GM19035 (cell line): ENCODE data around the gene DTX3.
A peak's percentile ranks its signal among the peaks of the same experiment; 100 is the strongest.
"Not testable (repeated sequence)": the region's sequence is repeated elsewhere in the genome, so short reads cannot be mapped to it uniquely, and the experiment has no call there.

ENCODE experiments used
- ATAC-seq: cut with Tn5 transposase; IDR thresholded peaks from one replicate; pipeline ENCODE4 v1.9.1; 2021; ENCODE audit not compliant: unreplicated experiment

DTX3 gene

GRCh38 chr12:57604454-57604991 lies at the start of gene DTX3:
TSS of gene DTX3 (plus strand) at chr12:57604824. CDS start at chr12:57606518, 1,694 bp downstream.
- peak; percentile 64 for ATAC-seq

GRCh38 chr12:57554897-57555296 lies 49.7 kb upstream of the DTX3 start:
- ATAC-seq: no peak

DNA sequence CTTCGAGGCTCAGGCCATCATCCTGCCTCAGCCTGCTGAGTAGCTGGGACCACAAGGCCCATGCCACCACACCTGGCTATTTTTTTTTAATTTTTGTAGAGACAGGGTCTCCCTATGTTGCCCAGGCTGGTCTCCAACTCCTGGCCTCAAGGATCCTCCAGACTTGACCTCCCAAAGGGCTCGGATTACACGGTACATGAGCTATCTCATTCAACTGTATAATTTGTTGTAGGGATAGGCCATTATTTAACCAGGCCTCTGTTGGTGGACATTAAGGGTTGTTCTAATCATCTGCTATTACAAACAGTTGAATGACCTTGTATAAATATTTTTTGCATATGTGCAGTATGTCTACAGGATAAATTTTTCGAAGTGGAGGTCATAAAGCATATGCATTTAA lies 45.8 kb upstream of the DTX3 start:
- ATAC-seq: no peak

DNA sequence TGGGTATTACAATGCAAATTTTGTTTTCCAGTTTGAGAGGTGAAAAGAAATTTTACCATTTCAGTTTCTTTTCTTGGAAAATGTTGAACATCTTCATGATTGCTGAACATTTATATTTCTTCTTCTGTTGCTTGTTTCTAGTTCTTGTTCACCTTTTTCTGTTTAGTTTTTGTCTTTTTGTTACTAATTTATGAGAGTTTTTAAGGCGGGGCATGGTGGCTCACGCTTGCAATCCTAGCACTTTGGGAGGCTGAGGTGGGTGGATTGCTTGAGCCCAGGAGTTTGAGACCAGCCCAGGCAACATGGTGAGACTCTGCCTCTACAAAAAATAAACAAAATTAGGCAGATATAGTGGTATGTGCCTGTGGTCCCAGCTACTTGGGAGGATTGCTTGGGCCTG lies 44.1 kb upstream of the DTX3 start:
- no peak for ATAC-seq

GRCh38 chr12:57561117-57561516 lies 43.5 kb upstream of the DTX3 start:
- not testable (repeated sequence) for ATAC-seq

DNA sequence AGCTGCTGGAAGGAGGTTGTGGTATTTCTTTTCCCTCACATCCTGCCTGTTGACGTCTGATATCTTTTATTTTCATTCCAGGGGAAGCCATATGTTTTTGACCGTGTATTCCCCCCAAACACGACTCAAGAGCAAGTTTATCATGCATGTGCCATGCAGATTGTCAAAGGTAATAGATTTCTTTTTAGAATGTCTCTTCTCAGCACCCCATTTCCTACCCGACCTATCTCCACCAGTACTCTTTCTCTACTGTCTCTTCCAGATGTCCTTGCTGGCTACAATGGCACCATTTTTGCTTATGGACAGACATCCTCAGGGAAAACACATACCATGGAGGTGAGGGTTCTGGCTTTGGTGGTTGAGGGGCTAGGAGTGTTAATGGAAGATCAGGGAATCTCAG lies 41.3 kb upstream of the DTX3 start:
- no peak for ATAC-seq

DNA sequence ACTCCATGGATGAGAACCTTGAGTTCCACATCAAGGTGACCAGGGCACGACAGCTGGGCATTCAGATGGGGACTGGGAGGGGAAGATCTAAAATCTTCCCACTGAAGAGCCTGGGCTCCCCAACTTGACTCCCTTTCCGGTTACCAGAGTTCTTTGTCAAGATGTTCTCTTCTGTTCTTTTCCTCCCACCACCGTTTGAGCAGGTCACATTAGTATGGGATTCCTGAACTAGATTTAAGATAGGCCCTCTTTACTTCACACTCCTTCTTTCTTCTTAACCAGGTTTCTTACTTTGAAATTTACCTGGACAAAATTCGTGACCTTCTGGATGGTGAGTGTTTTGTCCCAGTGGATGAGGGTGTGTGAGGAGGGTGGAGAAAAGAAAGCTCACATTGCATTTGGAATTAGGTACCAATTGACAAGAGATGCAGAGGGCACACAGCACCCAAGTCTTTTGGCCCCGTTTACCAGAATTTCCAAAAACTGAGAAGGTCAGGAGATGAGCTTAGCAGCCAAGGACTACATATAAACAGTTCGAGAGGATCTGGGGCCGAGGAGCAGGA lies 40.4 kb upstream of the DTX3 start:
- no peak for ATAC-seq

- no peak for ATAC-seq
These were observed 35.8 kb upstream of the DTX3 start for GRCh38 chr12:57568838-57569237.

- no peak for ATAC-seq
These were observed 34.8 kb upstream of the DTX3 start for GRCh38 chr12:57569858-57570257.

- ATAC-seq: not testable (repeated sequence)
These were observed 34.2 kb upstream of the DTX3 start for GRCh38 chr12:57570438-57570837.

- no peak for ATAC-seq
These were observed 32.5 kb upstream of the DTX3 start for GRCh38 chr12:57571926-57572762.

DNA sequence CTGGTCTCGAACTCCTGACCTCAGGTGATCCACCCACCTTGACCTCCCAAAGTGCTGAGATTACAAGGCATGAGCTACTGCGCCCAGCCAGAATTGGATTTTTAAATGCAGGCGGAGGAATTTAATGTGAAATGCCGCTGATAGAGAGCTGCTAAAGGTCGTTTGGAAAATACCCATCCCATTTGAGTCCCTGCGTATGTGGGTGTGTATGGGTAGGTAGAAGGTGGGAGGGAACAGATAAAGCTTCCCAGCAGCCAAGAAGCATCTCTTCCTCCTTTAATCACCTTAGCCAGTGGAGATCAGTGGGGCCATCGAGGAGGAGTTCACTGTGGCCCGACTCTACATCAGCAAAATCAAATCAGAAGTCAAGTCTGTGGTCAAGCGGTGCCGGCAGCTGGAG lies 29.8 kb upstream of the DTX3 start:
- no peak for ATAC-seq

DNA sequence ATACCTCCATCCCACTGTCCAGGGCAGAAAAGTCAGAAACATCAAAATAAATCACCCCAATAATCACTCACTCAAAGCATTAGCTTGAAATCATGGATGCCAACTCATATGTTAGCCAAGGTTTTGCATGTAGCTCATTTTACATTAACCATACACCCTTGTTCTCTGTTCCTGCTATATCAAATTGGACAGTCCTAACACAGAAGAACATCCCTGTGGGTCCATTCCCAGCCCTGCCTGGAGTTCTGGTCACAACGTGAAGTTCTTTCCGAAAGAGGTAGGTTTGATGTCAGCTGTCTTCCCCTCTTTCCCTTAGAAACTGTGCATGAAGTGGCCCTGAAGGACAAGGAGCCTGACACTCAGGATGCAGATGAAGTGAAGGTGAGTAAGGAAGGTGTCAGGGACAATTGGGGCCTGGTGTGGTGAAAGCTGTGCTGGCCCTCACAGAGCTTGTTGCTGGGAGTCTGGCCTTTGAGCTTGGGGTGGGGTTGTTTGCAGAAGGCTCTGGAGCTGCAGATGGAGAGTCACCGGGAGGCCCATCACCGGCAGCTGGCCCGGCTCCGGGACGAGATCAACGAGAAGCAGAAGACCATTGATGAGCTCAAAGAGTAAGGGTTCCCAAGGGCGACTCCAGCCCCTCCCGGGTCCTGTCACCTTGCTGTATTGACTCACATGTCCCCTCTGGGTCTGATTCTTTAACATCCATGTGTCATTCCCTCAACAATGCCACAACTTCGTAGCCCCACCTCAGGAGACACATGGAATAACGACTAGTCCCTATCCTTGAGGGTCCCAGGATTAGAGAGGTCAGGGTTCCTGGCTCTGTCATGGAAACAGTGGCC lies 28.6 kb upstream of the DTX3 start:
- no peak for ATAC-seq

DNA sequence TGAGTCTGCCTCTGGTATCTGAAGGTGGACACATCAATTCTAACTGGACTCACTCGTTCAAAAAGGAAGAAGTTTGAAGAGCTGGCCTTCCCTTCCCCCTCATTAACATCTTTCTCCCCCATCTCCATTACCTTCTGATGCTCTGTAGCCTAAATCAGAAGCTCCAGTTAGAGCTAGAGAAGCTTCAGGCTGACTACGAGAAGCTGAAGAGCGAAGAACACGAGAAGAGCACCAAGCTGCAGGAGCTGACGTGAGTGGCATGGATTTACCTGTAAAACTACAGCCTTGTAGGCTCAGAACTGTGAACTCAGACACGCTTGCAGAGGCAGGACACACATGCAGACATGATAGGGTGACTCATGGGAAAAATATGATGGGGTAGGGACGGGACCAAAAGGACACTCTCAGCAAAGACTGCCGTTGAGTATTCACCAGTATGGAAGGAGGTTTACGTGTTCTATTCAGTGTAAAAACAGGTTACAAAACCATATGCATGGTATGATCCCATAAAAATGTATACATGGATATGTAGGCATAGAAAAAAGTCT lies 27.9 kb upstream of the DTX3 start:
- ATAC-seq: no peak

GRCh38 chr12:57577981-57578758 lies 26.5 kb upstream of the DTX3 start:
- ATAC-seq: no peak

DNA sequence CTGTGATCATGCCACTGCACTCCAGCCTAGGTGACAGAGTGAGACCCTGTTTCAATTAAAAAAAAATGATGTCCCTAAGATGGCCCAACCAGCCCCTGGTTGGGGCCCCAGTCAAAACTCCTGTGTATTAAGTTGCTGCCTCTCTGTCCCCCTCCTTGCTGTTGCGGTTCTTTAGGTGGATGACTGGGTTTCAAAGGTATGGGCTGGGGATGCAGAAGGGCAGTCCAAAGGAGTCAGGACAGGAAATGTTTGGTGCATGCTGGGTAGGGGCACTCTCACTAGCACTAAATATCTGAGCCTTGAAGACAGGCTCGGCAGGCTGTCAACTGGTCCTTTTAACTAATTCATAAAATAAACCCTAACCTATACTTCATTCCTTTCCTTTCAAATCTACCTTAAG lies 25.6 kb upstream of the DTX3 start:
- ATAC-seq: no peak

- no peak for ATAC-seq
These were observed 24.8 kb upstream of the DTX3 start for GRCh38 chr12:57579677-57580465.

DNA sequence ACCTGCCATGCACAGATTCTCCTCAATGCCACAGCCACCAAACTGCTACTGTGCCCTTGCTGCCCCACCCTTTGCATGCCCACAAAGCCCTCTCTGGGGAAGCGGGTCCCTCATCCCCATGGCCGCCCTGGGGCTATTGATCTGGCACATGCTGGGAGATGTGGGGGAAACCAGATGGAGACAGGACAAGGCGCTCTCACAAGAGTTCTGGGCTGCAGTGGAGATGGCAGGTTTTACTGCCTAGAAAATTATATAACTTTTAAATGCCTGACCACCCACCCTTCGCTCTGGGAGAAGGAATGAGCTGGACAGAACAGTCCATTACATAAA lies 24.2 kb upstream of the DTX3 start:
- ATAC-seq: no peak

DNA sequence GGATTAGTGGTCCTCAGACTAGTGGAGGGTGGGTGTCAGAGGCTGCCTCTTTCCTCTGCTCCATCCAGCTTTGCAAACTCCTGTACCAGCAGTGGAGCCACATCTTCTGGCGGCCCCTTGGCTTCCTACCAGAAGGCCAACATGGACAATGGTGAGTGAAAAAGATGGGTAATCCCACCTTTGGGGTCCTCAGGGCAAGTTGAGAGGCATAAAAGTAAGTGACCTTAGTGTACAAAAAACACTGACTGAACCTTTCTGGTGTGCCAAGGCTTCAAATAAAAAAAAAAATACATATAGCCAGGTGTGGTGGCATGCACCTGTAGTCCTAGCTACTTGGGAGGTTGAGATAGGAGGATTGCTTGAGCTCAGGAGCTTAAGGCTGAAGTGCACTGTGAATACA lies 22.8 kb upstream of the DTX3 start:
- no peak for ATAC-seq

GRCh38 chr12:57582440-57582839 lies 22.2 kb upstream of the DTX3 start:
- ATAC-seq: no peak
